Left ventricle myocardium inferior (tissue), 1 donor: ENCODE data around the gene EIF3F. TPM values are rescaled to one million over a fixed set of nuclear protein-coding genes. Genes with fewer than 3 reads are reported as not detected.

ENCODE experiments used
- DNase-seq: peaks from one replicate; pipeline ENCODE4 v3.0.0-alpha.2; 2020
- H3K27ac ChIP-seq: fragments of 200-600 bp; replicated peaks from 2 replicates; pipeline ENCODE4 v1.8.0; 2021
- H3K27me3 ChIP-seq: fragments of 200-600 bp; 2 replicates; pipeline ENCODE4 v1.8.0; 2021; ENCODE audit warnings: low read depth
- H3K36me3 ChIP-seq: fragments of 200-600 bp; 2 replicates; pipeline ENCODE4 v1.8.0; 2021
- H3K4me1 ChIP-seq: fragments of 200-600 bp; 2 replicates; pipeline ENCODE4 v1.8.0; 2021
- H3K4me3 ChIP-seq: fragments of 200-600 bp; 2 replicates; pipeline ENCODE4 v1.8.0; 2021; ENCODE audit warnings: mild to moderate bottlenecking, moderate library complexity
- H3K9me3 ChIP-seq: fragments of 200-600 bp; replicated peaks from 2 replicates; pipeline ENCODE4 v1.8.0; 2021
- CTCF ChIP-seq: fragments of 200-600 bp; IDR thresholded peaks from 2 replicates; pipeline ENCODE4 v1.8.0; 2021; ENCODE audit warnings: antibody characterized with exemption, mild to moderate bottlenecking, borderline replicate concordance
- intact Hi-C: fragments of 100-400 bp; cut with micrococcal nuclease; formaldehyde crosslinking; loops from one replicate; pipeline ENCODE4 v1.11.0; 2022
- total RNA-seq: library from RNA; stranded (reverse); fragmentation: NEBNext Ultra II Directional; extraction: Animal tissue kit (Norgen Biotek cat#: 25700); gene quantifications from one replicate; pipeline ENCODE4 v1.2.1, GENCODE V29; 2021
- donor health status: DM: no; HTN: yes; CAD: no; lungs with severe emphysema.

EIF3F gene
- total RNA-seq, 1 donor from 2014 or later = 151 TPM

- peaks cover 60% of the 10 kb centered on the region for H3K4me1 ChIP-seq
- intact Hi-C loops = loop anchor here (2.0 kb wide), 1 partner anchor 59 kb away; no protein-coding TSS in a partner anchor
- no peaks in the 10 kb centered on the region for H3K9me3 ChIP-seq
- no peaks in the 10 kb centered on the region for H3K36me3 ChIP-seq
- H3K4me3 ChIP-seq = no peak overlapping the region
- DNase-seq = no peak
- no peak for TF ChIP-seq CTCF
- H3K27ac ChIP-seq = no peak overlapping the region
- peaks cover 17% of the 10 kb centered on the region for H3K27me3 ChIP-seq
These were observed 44.3 kb downstream of the EIF3F start for GRCh38 chr11:8031248-8032115.

GRCh38 chr11:8032122-8032521, 45.0 kb downstream of the EIF3F start:
- Histone ChIP-seq H3K27me3 (peaks cover 17% of the 10 kb centered on the region), H3K36me3 (no peaks in the 10 kb centered on the region), H3K27ac (no peak overlapping the region), H3K9me3 (no peaks in the 10 kb centered on the region), H3K4me3 (no peak overlapping the region), H3K4me1 (peaks cover 60% of the 10 kb centered on the region)
- no peak for TF ChIP-seq CTCF
- DNase-seq = no peak
- intact Hi-C loops = loop anchor here (2.0 kb wide), 1 partner anchor 59 kb away; no protein-coding TSS in a partner anchor

GRCh38 chr11:8032576-8033304, 45.6 kb downstream of the EIF3F start:
- intact Hi-C loops = loop anchor here (2.0 kb wide), 1 partner anchor 58 kb away; no protein-coding TSS in a partner anchor
- Histone ChIP-seq H3K4me3 (no peak overlapping the region), H3K27ac (no peak overlapping the region), H3K36me3 (no peaks in the 10 kb centered on the region), H3K27me3 (peaks cover 17% of the 10 kb centered on the region), H3K9me3 (no peaks in the 10 kb centered on the region), H3K4me1 (peaks cover 60% of the 10 kb centered on the region)
- DNase-seq = no peak
- no peak for TF ChIP-seq CTCF

GRCh38 chr11:8033305-8034105, 46.4 kb downstream of the EIF3F start:
- H3K27me3 ChIP-seq = peaks cover 17% of the 10 kb centered on the region
- TF ChIP-seq CTCF = peak; percentile 93
- intact Hi-C loops = loop anchor here (2.0 kb wide), 1 partner anchor 57 kb away; no protein-coding TSS in a partner anchor
- H3K9me3 ChIP-seq = no peaks in the 10 kb centered on the region
- peaks cover 60% of the 10 kb centered on the region for H3K4me1 ChIP-seq
- peak overlapping the region; percentile 43 for H3K27ac ChIP-seq
- H3K4me3 ChIP-seq = no peak overlapping the region
- no peaks in the 10 kb centered on the region for H3K36me3 ChIP-seq
- peak; percentile 78 for DNase-seq

- H3K27me3 ChIP-seq = peaks cover 17% of the 10 kb centered on the region
- H3K4me1 ChIP-seq = peaks cover 60% of the 10 kb centered on the region
- no peak overlapping the region for H3K4me3 ChIP-seq
- H3K27ac ChIP-seq = peak overlapping the region; percentile 43
- intact Hi-C loops = no loop called here
- no peaks in the 10 kb centered on the region for H3K9me3 ChIP-seq
- TF ChIP-seq CTCF = no peak
- no peak for DNase-seq
- no peaks in the 10 kb centered on the region for H3K36me3 ChIP-seq
These were observed 47.0 kb downstream of the EIF3F start for GRCh38 chr11:8034106-8034585.
